Right atrium auricular region (tissue), 2 donors: ENCODE measurements around the gene HMGB4. TPM values are rescaled to one million over a fixed set of nuclear protein-coding genes. Genes with fewer than 3 reads are reported as not detected.

ENCODE experiments used
- DNase-seq: peaks from one replicate; pipeline ENCODE4 v3.0.0-alpha.2; 2019; ENCODE audit warnings: low spot score
- H3K27ac ChIP-seq, 2 donors: fragments of 200-600 bp; sonication (generic); 1 replicate in 1 of 2; 2 replicates in 1 of 2; pipeline ENCODE4 v1.5.1; 2016 to 2019
- H3K27me3 ChIP-seq, 2 donors: fragments of 200-600 bp; sonication (generic); one replicate each; pipeline versions ENCODE4 v1.5.1 to v1.6.0; 2017 to 2019
- H3K36me3 ChIP-seq: fragments of 200-600 bp; sonication (generic); one replicate; pipeline ENCODE4 v1.5.1; 2016
- H3K4me1 ChIP-seq, 2 donors: fragments of 200-600 bp; sonication (generic); one replicate each; pipeline versions ENCODE4 v1.5.1 to v1.6.0; 2017 to 2019
- H3K4me3 ChIP-seq, 2 donors: fragments of 200-600 bp; sonication (generic); 1 replicate in 1 of 2; 2 replicates in 1 of 2; pipeline ENCODE4 v1.5.1; 2017 to 2019; ENCODE audit warnings: mild to moderate bottlenecking in 1 of 2, moderate library complexity in 1 of 2
- H3K9me3 ChIP-seq, 2 donors: fragments of 200-600 bp; sonication (generic); one replicate each; pipeline ENCODE4 v1.5.1; 2019
- total RNA-seq, 2 donors: library from RNA; depleted of rRNA; stranded (reverse); fragments of >200 nt; gene quantifications; one replicate each; pipeline ENCODE4 v1.1.0, GENCODE V29; 2016
- TF ChIP-seq, protein P1 (sequence below), 2 donors: fragments of 200-600 bp; sonication (generic); IDR thresholded peaks; one replicate each; pipeline ENCODE4 v1.5.1; 2019; ENCODE audit warnings: antibody characterized with exemption in 2 of 2

HMGB4 gene, protein sequence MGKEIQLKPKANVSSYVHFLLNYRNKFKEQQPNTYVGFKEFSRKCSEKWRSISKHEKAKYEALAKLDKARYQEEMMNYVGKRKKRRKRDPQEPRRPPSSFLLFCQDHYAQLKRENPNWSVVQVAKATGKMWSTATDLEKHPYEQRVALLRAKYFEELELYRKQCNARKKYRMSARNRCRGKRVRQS
- not detected for total RNA-seq

GRCh38 chr1:33863779-33864178, at the start of gene HMGB4:
HMGB4 (plus strand) TSS chr1:33864079; CDS start chr1:33864192, 113 bp downstream.
- H3K27me3 ChIP-seq: no peaks in the 10 kb centered on the region
- H3K27ac ChIP-seq: no peak within 1 kb of the TSS
- TF ChIP-seq, protein P1, sequence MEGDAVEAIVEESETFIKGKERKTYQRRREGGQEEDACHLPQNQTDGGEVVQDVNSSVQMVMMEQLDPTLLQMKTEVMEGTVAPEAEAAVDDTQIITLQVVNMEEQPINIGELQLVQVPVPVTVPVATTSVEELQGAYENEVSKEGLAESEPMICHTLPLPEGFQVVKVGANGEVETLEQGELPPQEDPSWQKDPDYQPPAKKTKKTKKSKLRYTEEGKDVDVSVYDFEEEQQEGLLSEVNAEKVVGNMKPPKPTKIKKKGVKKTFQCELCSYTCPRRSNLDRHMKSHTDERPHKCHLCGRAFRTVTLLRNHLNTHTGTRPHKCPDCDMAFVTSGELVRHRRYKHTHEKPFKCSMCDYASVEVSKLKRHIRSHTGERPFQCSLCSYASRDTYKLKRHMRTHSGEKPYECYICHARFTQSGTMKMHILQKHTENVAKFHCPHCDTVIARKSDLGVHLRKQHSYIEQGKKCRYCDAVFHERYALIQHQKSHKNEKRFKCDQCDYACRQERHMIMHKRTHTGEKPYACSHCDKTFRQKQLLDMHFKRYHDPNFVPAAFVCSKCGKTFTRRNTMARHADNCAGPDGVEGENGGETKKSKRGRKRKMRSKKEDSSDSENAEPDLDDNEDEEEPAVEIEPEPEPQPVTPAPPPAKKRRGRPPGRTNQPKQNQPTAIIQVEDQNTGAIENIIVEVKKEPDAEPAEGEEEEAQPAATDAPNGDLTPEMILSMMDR (IDR thresholded peaks at IDR 0.05): no peak
- H3K9me3 ChIP-seq: peaks cover 0 to 10% of the 10 kb centered on the region in 2 donors
- H3K36me3 ChIP-seq: no peaks in the 10 kb centered on the region
- no peaks in the 10 kb centered on the region for H3K4me1 ChIP-seq
- no peak within 1 kb of the TSS for H3K4me3 ChIP-seq
- DNase-seq: no peak

- H3K36me3 ChIP-seq: no peaks in the 10 kb centered on the region
- TF ChIP-seq, protein P1 (IDR thresholded peaks at IDR 0.05): no peak
- no peak overlapping the region for H3K27ac ChIP-seq
- peak; percentile 16 for DNase-seq
- no peak overlapping the region for H3K4me3 ChIP-seq
- H3K9me3 ChIP-seq: peaks cover 0 to under 1% of the 10 kb centered on the region in 2 donors
- H3K4me1 ChIP-seq: no peaks in the 10 kb centered on the region
- no peaks in the 10 kb centered on the region for H3K27me3 ChIP-seq
Measured at GRCh38 chr1:33814166-33814565, 49.7 kb upstream of the HMGB4 start.

GRCh38 chr1:33815061-33815460, 48.8 kb upstream of the HMGB4 start:
- TF ChIP-seq, protein P1 (IDR thresholded peaks at IDR 0.05): no peak
- H3K27me3 ChIP-seq: no peaks in the 10 kb centered on the region
- no peaks in the 10 kb centered on the region for H3K36me3 ChIP-seq
- no peak overlapping the region for H3K4me3 ChIP-seq
- H3K27ac ChIP-seq: no peak overlapping the region
- DNase-seq: no peak
- H3K4me1 ChIP-seq: no peaks in the 10 kb centered on the region
- no peaks in the 10 kb centered on the region for H3K9me3 ChIP-seq

DNA sequence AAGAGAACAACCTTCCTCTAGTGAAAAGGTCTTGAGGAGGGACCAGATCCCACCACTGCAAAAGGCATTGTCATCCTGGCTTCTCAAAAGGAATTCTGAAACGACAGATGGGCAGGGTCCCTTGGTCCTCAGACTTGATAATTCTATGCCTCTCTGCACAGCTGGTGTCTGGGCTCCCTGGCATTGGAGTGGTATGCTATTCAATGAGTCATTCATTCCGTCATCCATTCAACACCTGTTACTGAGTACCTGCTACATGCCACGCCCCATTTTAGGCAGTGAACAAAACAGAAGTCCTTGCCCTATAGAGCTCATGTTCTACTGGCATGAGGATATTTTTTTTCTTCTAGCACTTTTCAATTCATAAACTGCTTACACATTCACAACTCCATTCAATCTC, 45.8 kb upstream of the HMGB4 start:
- Histone ChIP-seq H3K36me3 (no peaks in the 10 kb centered on the region), H3K27ac (no peak overlapping the region), H3K9me3 (no peaks in the 10 kb centered on the region), H3K4me1 (no peaks in the 10 kb centered on the region), H3K27me3 (no peaks in the 10 kb centered on the region), H3K4me3 (no peak overlapping the region)
- TF ChIP-seq, protein P1 (IDR thresholded peaks at IDR 0.05): no peak
- peak; percentile 11 for DNase-seq

DNA sequence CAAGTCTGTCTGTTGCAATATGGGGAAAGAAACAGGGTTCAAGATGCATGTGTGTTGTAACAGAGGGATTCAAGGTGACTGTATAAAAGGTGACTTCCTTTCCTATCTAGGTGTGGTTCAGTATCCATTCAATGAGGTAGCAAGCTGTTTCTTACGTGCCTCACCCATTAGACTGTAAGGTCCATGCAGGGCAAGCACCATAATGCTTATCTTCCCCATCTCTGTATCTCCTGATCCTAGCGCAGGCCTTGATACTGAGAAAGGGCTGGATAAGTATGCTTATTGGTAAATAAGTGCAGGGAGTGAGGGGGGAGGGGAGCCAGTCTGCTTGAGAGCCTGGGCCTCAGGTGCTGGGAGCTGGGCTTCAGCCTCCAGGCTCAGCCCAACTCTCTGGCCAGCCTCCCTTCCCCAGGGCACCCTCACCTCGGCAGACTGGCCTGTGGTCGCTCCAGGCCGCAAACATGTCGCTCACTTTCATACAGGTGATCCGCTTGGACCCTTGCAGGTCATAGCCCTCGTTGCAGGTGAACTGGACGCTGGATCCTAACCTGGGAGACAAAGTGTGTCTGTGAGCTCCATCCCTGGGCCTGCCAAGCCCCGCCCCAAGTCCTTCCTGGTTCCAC, 44.5 kb upstream of the HMGB4 start:
- TF ChIP-seq, protein P1 (IDR thresholded peaks at IDR 0.05): no peak
- H3K27ac ChIP-seq: no peak overlapping the region
- DNase-seq: peak; percentile 23
- H3K36me3 ChIP-seq: no peaks in the 10 kb centered on the region
- H3K4me1 ChIP-seq: no peaks in the 10 kb centered on the region
- H3K4me3 ChIP-seq: no peak overlapping the region
- H3K27me3 ChIP-seq: no peaks in the 10 kb centered on the region
- H3K9me3 ChIP-seq: no peaks in the 10 kb centered on the region
